Trophoblast cell (in vitro differentiated cells and primary cell): ENCODE results near the gene TMEM97.
"Not testable (repeated sequence)": the region's sequence is repeated elsewhere in the genome, so short reads cannot be mapped to it uniquely, and the experiment has no call there.

Experiments
- DNase-seq, 2 donors: peaks; one replicate each; pipeline ENCODE4 v3.0.0-alpha.2; 2016
- H2AFZ ChIP-seq: 2 replicates; pipeline ENCODE4 v1.6.1; 2013; ENCODE audit warnings: low read length, moderate library complexity, mild to moderate bottlenecking; ENCODE audit not compliant: insufficient read depth, poor library complexity
- H2AK5ac ChIP-seq: 2 replicates; pipeline ENCODE4 v1.6.1; 2013; ENCODE audit warnings: mild to moderate bottlenecking, low read length
- H2BK120ac ChIP-seq: 2 replicates; pipeline ENCODE4 v1.6.1; 2013; ENCODE audit warnings: low read length, mild to moderate bottlenecking, moderate library complexity; ENCODE audit not compliant: insufficient read depth, poor library complexity
- H2BK12ac ChIP-seq: 2 replicates; pipeline ENCODE4 v1.6.1; 2013; ENCODE audit warnings: mild to moderate bottlenecking, low read length, moderate library complexity
- H2BK5ac ChIP-seq: 2 replicates; pipeline ENCODE4 v1.6.1; 2013; ENCODE audit warnings: low read length, low read depth, moderate library complexity, mild to moderate bottlenecking; ENCODE audit not compliant: poor library complexity
- H3K14ac ChIP-seq: 2 replicates; pipeline ENCODE4 v1.6.1; 2013; ENCODE audit warnings: mild to moderate bottlenecking, low read length
- H3K18ac ChIP-seq: 2 replicates; pipeline ENCODE4 v1.6.1; 2013; ENCODE audit warnings: mild to moderate bottlenecking, low read length
- H3K23ac ChIP-seq: 2 replicates; pipeline ENCODE4 v1.6.1; 2013; ENCODE audit warnings: low read length
- H3K27ac ChIP-seq: 2 replicates; pipeline ENCODE4 v1.5.1; 2013; ENCODE audit warnings: low read depth, mild to moderate bottlenecking, inconsistent platforms, low read length, moderate library complexity
- H3K27me3 ChIP-seq: 2 replicates; pipeline ENCODE4 v1.6.1; 2013; ENCODE audit warnings: inconsistent platforms, mild to moderate bottlenecking, low read length, moderate library complexity; ENCODE audit not compliant: insufficient read depth
- H3K36me3 ChIP-seq, 2 experiments: 1 replicate in 1 of 2; 2 replicates in 1 of 2; pipeline ENCODE4 v1.6.1; 2013; ENCODE audit warnings: low read length in 2 of 2, mild to moderate bottlenecking in 2 of 2, moderate library complexity in 1 of 2; ENCODE audit not compliant: insufficient read depth in 2 of 2, control insufficient read depth in 1 of 2
- H3K4ac ChIP-seq: 2 replicates; pipeline ENCODE4 v1.6.1; 2013; ENCODE audit warnings: low read depth, mild to moderate bottlenecking, low read length, moderate library complexity
- H3K4me1 ChIP-seq, 2 experiments: 1 replicate in 1 of 2; 2 replicates in 1 of 2; pipeline ENCODE4 v1.6.1; 2013; ENCODE audit warnings: low read length in 2 of 2, mild to moderate bottlenecking in 2 of 2, moderate library complexity in 1 of 2; ENCODE audit not compliant: insufficient read depth in 2 of 2, control insufficient read depth in 1 of 2
- H3K4me2 ChIP-seq: 2 replicates; pipeline ENCODE4 v1.6.1; 2013; ENCODE audit warnings: inconsistent platforms, mild to moderate bottlenecking, low read length, moderate library complexity
- H3K4me3 ChIP-seq: 2 replicates; pipeline ENCODE4 v1.5.1; 2013; ENCODE audit warnings: mild to moderate bottlenecking, low read depth, low read length, inconsistent platforms
- H3K79me1 ChIP-seq: one replicate; pipeline ENCODE4 v1.6.1; 2013; ENCODE audit warnings: low read length
- H3K79me2 ChIP-seq: 2 replicates; pipeline ENCODE4 v1.6.1; 2013; ENCODE audit warnings: low read length, mild to moderate bottlenecking; ENCODE audit not compliant: control insufficient read depth, insufficient read depth, poor library complexity
- H3K9ac ChIP-seq: 2 replicates; pipeline ENCODE4 v1.6.1; 2013; ENCODE audit warnings: mild to moderate bottlenecking, low read length
- H3K9me3 ChIP-seq: 2 replicates; pipeline ENCODE4 v1.6.1; 2013; ENCODE audit warnings: low read depth, mild to moderate bottlenecking, control low read depth, inconsistent platforms, low read length; ENCODE audit not compliant: insufficient read depth
- H4K12ac ChIP-seq: 2 replicates; pipeline ENCODE4 v1.6.1; 2013; ENCODE audit warnings: low read depth, mild to moderate bottlenecking, low read length, moderate library complexity
- H4K8ac ChIP-seq: 2 replicates; pipeline ENCODE4 v1.6.1; 2013; ENCODE audit warnings: low read depth, mild to moderate bottlenecking, low read length, moderate library complexity
- H4K91ac ChIP-seq: one replicate; pipeline ENCODE4 v1.6.1; 2013; ENCODE audit warnings: low read depth, mild to moderate bottlenecking, low read length, moderate library complexity
- WGBS: extraction: QIAGEN DNeasy Blood & Tissue Kit; methylation state at CpG from one replicate; pipeline ENCODE4 v1.1.7; 2013; ENCODE audit warnings: missing lambda C conversion rate; ENCODE audit not compliant: insufficient read length, insufficient coverage; ENCODE audit errors: extremely low coverage; 5-methylcytosine and 5-hydroxymethylcytosine counted together

Gene TMEM97

DNA sequence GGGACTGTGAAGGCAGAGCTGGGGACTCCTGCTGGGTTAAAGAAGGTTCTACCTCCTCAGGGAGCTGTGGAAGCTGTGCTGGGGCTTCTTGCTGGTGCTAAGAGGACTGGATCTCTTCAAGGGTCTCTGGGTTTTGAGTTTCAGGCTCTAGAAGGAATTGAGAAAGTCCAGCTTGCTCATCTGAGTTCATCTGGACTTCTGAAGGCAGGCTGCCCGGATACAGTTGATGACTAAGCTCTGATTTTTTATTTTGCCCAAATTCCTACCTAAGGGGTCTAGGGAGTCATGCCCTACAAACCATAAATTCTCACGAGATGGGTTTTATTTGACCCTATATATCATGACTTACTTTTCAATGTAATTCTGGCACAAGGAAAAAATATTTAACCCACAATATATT, 46.8 kb upstream of the TMEM97 start:
- Histone ChIP-seq H4K91ac (peak overlapping the region; percentile 77), H3K79me1 (peaks cover 28% of the 10 kb centered on the region), H3K23ac (no peak overlapping the region), H3K36me3 (no peaks in the 10 kb centered on the region), H4K12ac (no peak overlapping the region), H3K27me3 (no peaks in the 10 kb centered on the region), H3K14ac (peak overlapping the region; percentile 52), H3K9me3 (peaks cover 7% of the 10 kb centered on the region), H3K79me2 (peaks cover 6% of the 10 kb centered on the region), H3K4me3 (no peak overlapping the region), H2AK5ac (peak overlapping the region; percentile 31), H3K4ac (peak overlapping the region; percentile 13), H4K8ac (no peak overlapping the region), H3K18ac (peak overlapping the region; percentile 10), H3K9ac (no peak overlapping the region), H3K27ac (peak overlapping the region; percentile 1), H3K4me2 (no peak overlapping the region), H2BK12ac (peak overlapping the region; percentile 67), H2BK5ac (peak overlapping the region; percentile 15), H2AFZ (no peak overlapping the region), H2BK120ac (peak overlapping the region; percentile 72), H3K4me1 (peaks cover 22 to 28% of the 10 kb centered on the region in 2 experiments)
- no CpG with 5 or more reads among the region's 2 CpGs for WGBS
- no peak for DNase-seq

DNA sequence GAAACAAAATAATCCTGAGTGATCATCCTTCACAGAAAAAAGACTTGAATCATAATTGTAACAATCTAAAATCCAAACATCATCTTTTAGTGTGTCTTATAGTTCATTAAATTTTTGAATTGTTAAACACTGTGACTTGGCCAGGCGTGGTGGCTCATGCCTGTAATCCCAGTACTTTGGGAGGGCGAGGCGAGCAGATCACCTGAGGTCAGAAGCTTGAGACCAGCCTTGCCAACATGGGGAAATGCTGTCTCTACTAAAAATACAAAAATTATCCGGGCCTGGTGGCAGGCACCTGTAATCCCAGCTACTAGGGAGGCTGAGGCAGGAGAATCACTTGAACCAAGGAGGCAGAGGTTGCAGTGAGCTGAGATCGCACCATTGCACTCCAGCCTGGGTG, 45.7 kb upstream of the TMEM97 start:
- not testable (repeated sequence) for H2BK12ac ChIP-seq, H3K4me3 ChIP-seq, H3K9ac ChIP-seq, H2AFZ ChIP-seq, H2BK120ac ChIP-seq, H3K9me3 ChIP-seq, H3K79me2 ChIP-seq, H3K23ac ChIP-seq, H3K14ac ChIP-seq, H3K4me2 ChIP-seq, H3K18ac ChIP-seq, H3K27me3 ChIP-seq, H4K12ac ChIP-seq, H2AK5ac ChIP-seq, H3K4ac ChIP-seq, DNase-seq, H3K36me3 ChIP-seq, H4K8ac ChIP-seq
- H3K27ac ChIP-seq = peak overlapping the region; percentile 95
- H3K79me1 ChIP-seq = peaks cover 31% of the 10 kb centered on the region
- WGBS = no CpG with 5 or more reads among the region's 5 CpGs
- H2BK5ac ChIP-seq = peak overlapping the region; percentile 6
- H3K4me1 ChIP-seq = peaks cover 25 to 28% of the 10 kb centered on the region in 2 experiments
- H4K91ac ChIP-seq = peak overlapping the region; percentile 58

DNA sequence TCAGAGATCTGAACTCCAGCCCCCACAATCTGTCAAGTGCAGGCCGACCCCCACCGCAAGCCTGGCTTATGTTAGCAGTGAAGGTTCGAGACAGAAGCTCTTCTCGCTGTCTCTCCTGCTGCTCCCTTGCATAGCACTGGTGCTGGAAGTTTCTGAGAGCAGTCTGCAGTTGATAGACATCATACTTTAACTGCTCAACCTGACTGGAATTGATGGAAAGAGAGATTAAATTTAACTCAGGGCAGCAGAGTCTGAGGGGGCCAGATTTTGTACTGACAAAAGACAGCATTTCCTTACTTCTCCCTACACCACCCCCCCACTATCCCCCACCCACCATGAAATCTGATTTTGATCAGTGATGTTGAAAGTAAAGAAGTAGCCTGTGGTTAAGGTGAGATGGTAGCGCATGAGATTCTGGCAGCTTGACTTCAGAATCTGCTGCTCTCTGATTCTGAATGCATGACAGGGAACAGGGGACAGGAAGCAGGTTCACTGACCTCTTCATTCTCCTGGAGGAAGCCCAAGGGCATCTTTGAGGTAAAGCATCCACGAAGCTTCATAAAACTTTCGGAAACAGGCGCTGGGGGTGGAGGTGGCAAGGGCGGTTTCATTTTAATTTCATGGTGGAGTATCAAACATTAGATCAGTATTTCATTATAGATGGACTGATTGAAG, 44.3 kb upstream of the TMEM97 start:
- no peak overlapping the region for H3K9ac ChIP-seq
- peak overlapping the region; percentile 64 for H2BK120ac ChIP-seq
- H4K12ac ChIP-seq = no peak overlapping the region
- peak overlapping the region; percentile 95 for H3K27ac ChIP-seq
- H3K4me2 ChIP-seq = peak overlapping the region; percentile 38
- no peaks in the 10 kb centered on the region for H3K36me3 ChIP-seq
- no peaks in the 10 kb centered on the region for H3K27me3 ChIP-seq
- no peak overlapping the region for H2BK12ac ChIP-seq
- H3K79me1 ChIP-seq = peaks cover 36% of the 10 kb centered on the region
- H2AK5ac ChIP-seq = no peak overlapping the region
- H3K79me2 ChIP-seq = peaks cover 6% of the 10 kb centered on the region
- H4K8ac ChIP-seq = no peak overlapping the region
- peaks cover 30 to 32% of the 10 kb centered on the region in 2 experiments for H3K4me1 ChIP-seq
- H4K91ac ChIP-seq = peak overlapping the region; percentile 71
- peaks cover 3% of the 10 kb centered on the region for H3K9me3 ChIP-seq
- DNase-seq = peak in 1 of 2 donors; percentile 52
- H2BK5ac ChIP-seq = peak overlapping the region; percentile 93
- H3K4me3 ChIP-seq = no peak overlapping the region
- no peak overlapping the region for H3K18ac ChIP-seq
- no peak overlapping the region for H3K23ac ChIP-seq
- H3K4ac ChIP-seq = no peak overlapping the region
- H2AFZ ChIP-seq = no peak overlapping the region
- H3K14ac ChIP-seq = no peak overlapping the region
- no CpG with 5 or more reads among the region's 9 CpGs for WGBS

DNA sequence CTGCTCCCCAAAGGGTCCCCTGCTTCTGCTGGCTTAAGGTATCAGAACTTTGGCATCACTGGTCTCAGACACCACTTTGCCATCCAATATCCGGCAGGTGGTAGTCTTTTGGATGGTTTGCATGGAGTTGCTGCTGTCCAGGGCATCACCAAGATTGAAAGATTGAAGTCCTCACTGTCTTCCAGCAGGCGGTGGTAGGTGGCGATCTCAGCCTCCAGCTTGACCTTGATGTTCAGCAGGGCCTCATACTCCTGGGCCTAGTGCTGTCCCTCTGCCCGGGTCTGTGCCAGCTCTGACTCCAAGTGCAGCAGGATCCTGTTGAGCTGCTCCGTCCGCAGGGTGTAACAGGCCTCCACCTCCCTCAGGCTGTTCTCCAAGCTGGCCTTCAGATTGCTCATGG, 43.0 kb upstream of the TMEM97 start:
- Histone ChIP-seq H3K79me2 (peaks cover 6% of the 10 kb centered on the region), H3K4ac (peak overlapping the region; percentile 50), H4K91ac (peak overlapping the region; percentile 97), H2AK5ac (peak overlapping the region; percentile 69), H3K14ac (peak overlapping the region; percentile 92), H3K4me2 (no peak overlapping the region), H4K8ac (peak overlapping the region; percentile 89), H3K18ac (peak overlapping the region; percentile 93), H3K27ac (peak overlapping the region; percentile 87), H3K23ac (no peak overlapping the region), H3K79me1 (peaks cover 41% of the 10 kb centered on the region), H3K27me3 (no peaks in the 10 kb centered on the region), H3K4me1 (peaks cover 34 to 36% of the 10 kb centered on the region in 2 experiments), H2BK5ac (peak overlapping the region; percentile 96), H3K4me3 (no peak overlapping the region), H2BK12ac (peak overlapping the region; percentile 99), H2AFZ (peak overlapping the region; percentile 45), H3K9ac (no peak overlapping the region), H2BK120ac (peak overlapping the region; percentile 97), H3K36me3 (no peaks in the 10 kb centered on the region), H4K12ac (peak overlapping the region; percentile 67), H3K9me3 (no peaks in the 10 kb centered on the region)
- DNase-seq = no peak
- no CpG with 5 or more reads among the region's 6 CpGs for WGBS
